ENCODE data around the gene IL18. TPM values are rescaled to one million over a fixed set of nuclear protein-coding genes. Genes with fewer than 3 reads are reported as not detected.
A peak's percentile ranks its signal among the peaks of the same experiment; 100 is the strongest.

Gene IL18
- total and polyA plus RNA-seq, 9 of the 15 experiments (the other 6 are each of a cell fraction or from before 2014, with no cell fraction given), result 4.1 to 10.0 (median 6.1) TPM

DNA sequence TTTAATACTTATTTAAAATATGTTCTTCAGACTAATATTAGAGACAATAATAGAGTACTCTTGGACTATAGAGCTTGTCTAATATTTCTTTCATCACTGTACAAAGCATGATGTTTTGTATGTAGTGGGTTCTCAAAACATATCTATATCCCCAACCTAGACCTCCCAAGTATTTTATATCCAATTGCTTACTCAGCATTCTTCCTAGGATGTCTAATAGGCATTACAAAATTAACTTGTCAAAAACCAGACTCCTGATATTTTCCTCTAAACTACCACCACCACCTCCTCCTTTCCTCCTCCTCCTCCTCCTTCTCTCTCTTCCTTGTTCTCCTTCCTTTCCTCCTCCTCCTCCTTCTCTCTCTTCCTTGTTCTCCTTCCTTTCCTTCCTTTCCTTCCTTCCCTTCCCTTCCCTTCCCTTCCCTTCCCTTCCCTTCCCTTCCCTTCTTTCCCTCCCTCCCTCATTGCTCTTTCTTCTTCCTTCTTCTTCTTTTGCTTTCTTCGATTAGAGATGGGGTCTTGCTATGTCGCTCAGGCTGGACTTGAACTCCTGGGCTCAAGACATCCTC, 32.7 kb upstream of the IL18 start (continued):
- TF ChIP-seq ARHGAP35 (IDR thresholded peaks at IDR 0.05; ENCODE audit: partially characterized antibody), result peak; percentile 18
- 0 out of 2 replicates have a peak, but pooled peaks have one; percentile 34 for TF ChIP-seq OTX1 (CRISPR knock-in tag; IDR thresholded peaks at IDR 0.05)
- peak; percentile 93 for TF ChIP-seq C11orf30 (IDR thresholded peaks at IDR 0.05; ENCODE audit: low read depth)
- TF ChIP-seq TEAD2 (tag; IDR thresholded peaks at IDR 0.05), result no peak

DNA sequence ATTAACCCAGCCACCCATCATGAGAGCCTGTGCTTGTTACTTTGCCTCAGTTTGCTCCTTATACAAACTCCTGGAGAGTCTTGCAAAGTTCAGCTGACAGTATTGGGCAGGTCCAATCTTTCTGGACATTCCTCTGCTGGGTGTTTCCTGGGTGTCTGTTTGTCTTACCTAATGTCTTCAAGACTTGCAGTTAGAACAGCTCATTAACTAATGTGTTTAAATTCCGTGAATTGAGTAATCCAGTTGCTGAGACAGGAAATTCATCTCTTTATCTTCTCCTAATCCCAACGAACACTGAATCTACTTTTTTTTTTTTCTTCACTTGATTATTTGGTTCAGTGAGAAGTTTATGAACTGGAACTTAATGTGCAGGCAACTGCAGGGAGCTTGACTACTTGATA, 32.1 kb upstream of the IL18 start:
- BruUV-seq (replicated peaks), result no TSS peak
- no peak overlapping the region for H3K27ac ChIP-seq (ENCODE audit: extremely low read depth, low read depth, low read length)
- no peaks in the 10 kb centered on the region for H3K9me3 ChIP-seq (replicated peaks; ENCODE audit: control insufficient read depth, insufficient read depth, low read depth, low read length)
- ChIA-PET CTCF (ENCODE audit: low intra/inter-chr PET ratio) (interaction anchor here (0.6 kb wide), 1 partner anchor 65 kb away, joined by 3 read pairs; no protein-coding TSS in a partner anchor), POLR2A (interaction anchor here (0.7 kb wide), 1 partner anchor 853 kb away, joined by 3 read pairs; no protein-coding TSS in a partner anchor)
- no peaks in the 10 kb centered on the region for H3K79me2 ChIP-seq (ENCODE audit: control insufficient read depth, insufficient read depth, low read length)
- no peak for DNase-seq (ENCODE audit: extremely low read depth in 1 of 4, low spot score in 3 of 4)
- no peak overlapping the region for H3K9ac ChIP-seq (ENCODE audit: insufficient read depth in 1 of 2, low read depth in 2 of 2, low read length in 2 of 2)
- no peaks in the 10 kb centered on the region for H3K36me3 ChIP-seq (ENCODE audit: control insufficient read depth, insufficient read depth, low read length)
- in situ Hi-C loops (cut with MboI), result no loop called here
- no peaks in the 10 kb centered on the region for H3K9me1 ChIP-seq (ENCODE audit: control insufficient read depth, insufficient read depth, low read length)
- H3K4me1 ChIP-seq (replicated peaks in 1 of 2; ENCODE audit: control insufficient read depth in 2 of 2, insufficient read depth in 2 of 2, low read length in 2 of 2), result no peaks in the 10 kb centered on the region
- H4K20me1 ChIP-seq (replicated peaks; ENCODE audit: control insufficient read depth, insufficient read depth, low read length), result no peaks in the 10 kb centered on the region
- no peak overlapping the region for H2AFZ ChIP-seq (ENCODE audit: low read depth, low read length)
- FAIRE-seq, result no peak
- TF ChIP-seq TEAD4 (IDR thresholded peaks at IDR 0.05; ENCODE audit: low read length) (no peak), TEAD4 (CRISPR knock-in tag; IDR thresholded peaks at IDR 0.05; ENCODE audit: borderline replicate concordance) (no peak), KLF1 (tag; IDR thresholded peaks at IDR 0.05) (peak; percentile 74; the same call in 1 of the 2 replicates)
- H3K4me3 ChIP-seq, result no peak overlapping the region
- ATAC-seq, result peak; percentile 29; the same call in 1 of the 3 replicates
- intact Hi-C loops (cut with micrococcal nuclease), result no loop called here
- no peak overlapping the region for H3K4me2 ChIP-seq (ENCODE audit: insufficient read depth, low read length)
- no peaks in the 10 kb centered on the region for H3K27me3 ChIP-seq (ENCODE audit: control insufficient read depth in 2 of 2, insufficient read depth in 2 of 2, low read length in 2 of 2)
- 0% methylated on average over 2 of the region's 2 CpGs for WGBS (ENCODE audit: insufficient coverage, low coverage, missing lambda C conversion rate)
